IMR-90 (cell line): ENCODE measurements around the gene ZFP36L1. TPM values are rescaled to one million over a fixed set of nuclear protein-coding genes. Genes with fewer than 3 reads are reported as not detected.

ENCODE experiments used
- ATAC-seq: fragments of 200-7000 bp; cut with Tn5 transposase; 2 replicates; pipeline ENCODE4 v1.9.1; 2020; ENCODE audit warnings: low read depth, mild to moderate bottlenecking, moderate library complexity
- BruUV-seq: library from RNA; stranded (reverse); fragments of 400-500 nt; replicated peaks from 2 replicates; lab custom pipeline; 2021; lab: Mats Ljungman, UMichigan
- CTCF ChIA-PET: fragments of 300-600 bp; formaldehyde crosslinking; extraction: SDS; loops from one replicate; lab custom pipeline; 2021; ENCODE audit warnings: antibody characterized with exemption; lab: Yijun Ruan, JAX
- POLR2A ChIA-PET: fragments of 300-600 bp; sonication (Branson Sonifier 250); formaldehyde crosslinking; loops from one replicate; lab custom pipeline; 2022; ENCODE audit warnings: antibody characterized with exemption; ENCODE audit not compliant: unreplicated experiment; lab: Charles Lee
- DNase-seq: peaks from one replicate; pipeline ENCODE4 v3.0.0; 2013
- H2AFZ ChIP-seq: replicated peaks from 2 replicates; pipeline ENCODE3; 2013; ENCODE audit warnings: low read length, mild to moderate bottlenecking; ENCODE audit not compliant: poor library complexity
- H2AK5ac ChIP-seq: 2 replicates; pipeline ENCODE4 v1.6.1; 2013; ENCODE audit warnings: low read depth, low read length, inconsistent platforms
- H2AK9ac ChIP-seq: replicated peaks from 2 replicates; pipeline ENCODE3; 2013; ENCODE audit warnings: mild to moderate bottlenecking, low read depth, low read length, moderate library complexity; ENCODE audit not compliant: poor library complexity
- H2BK120ac ChIP-seq: 2 replicates; pipeline ENCODE4 v1.6.1; 2013; ENCODE audit warnings: low read depth, low read length, inconsistent platforms
- H2BK15ac ChIP-seq: 3 replicates; pipeline ENCODE4 v1.6.1; 2013; ENCODE audit warnings: low read depth, low read length, inconsistent platforms
- H2BK20ac ChIP-seq: 2 replicates; pipeline ENCODE4 v1.6.1; 2013; ENCODE audit warnings: low read depth, mild to moderate bottlenecking, inconsistent platforms, low read length, moderate library complexity
- H2BK5ac ChIP-seq: 2 replicates; pipeline ENCODE4 v1.6.1; 2013; ENCODE audit warnings: mild to moderate bottlenecking, low read depth, low read length, inconsistent platforms; ENCODE audit not compliant: poor library complexity, severe bottlenecking
- H3K14ac ChIP-seq: replicated peaks from 2 replicates; pipeline ENCODE4 v1.6.1; 2013; ENCODE audit warnings: low read depth, low read length, inconsistent platforms
- H3K18ac ChIP-seq: 2 replicates; pipeline ENCODE4 v1.6.1; 2013; ENCODE audit warnings: low read depth, low read length, control low read depth
- H3K23ac ChIP-seq: 2 replicates; pipeline ENCODE4 v1.6.1; 2013; ENCODE audit warnings: low read depth, low read length, inconsistent platforms
- H3K27ac ChIP-seq: 2 replicates; pipeline ENCODE4 v1.5.1; 2013; ENCODE audit warnings: mild to moderate bottlenecking, control low read depth, low read length; ENCODE audit not compliant: insufficient read depth
- H3K27me3 ChIP-seq: 2 replicates; pipeline ENCODE4 v1.6.1; 2013; ENCODE audit warnings: low read length; ENCODE audit not compliant: control insufficient read depth, insufficient read depth
- H3K36me3 ChIP-seq: 2 replicates; pipeline ENCODE4 v1.6.1; 2013; ENCODE audit warnings: low read length, mixed read lengths; ENCODE audit not compliant: control insufficient read depth, insufficient read depth
- H3K4ac ChIP-seq: 2 replicates; pipeline ENCODE4 v1.6.1; 2013; ENCODE audit warnings: low read depth, low read length, inconsistent platforms
- H3K4me1 ChIP-seq: 2 replicates; pipeline ENCODE4 v1.6.1; 2013; ENCODE audit warnings: low read length, mixed read lengths; ENCODE audit not compliant: control insufficient read depth, insufficient read depth
- H3K4me2 ChIP-seq: 2 replicates; pipeline ENCODE4 v1.6.1; 2013; ENCODE audit warnings: low read depth, mild to moderate bottlenecking, control low read depth, low read length, moderate library complexity
- H3K4me3 ChIP-seq: 2 replicates; pipeline ENCODE4 v1.5.1; 2013; ENCODE audit warnings: low read depth, mild to moderate bottlenecking, control low read depth, low read length, moderate library complexity; ENCODE audit not compliant: insufficient read depth
- H3K56ac ChIP-seq: 2 replicates; pipeline ENCODE4 v1.6.1; 2013; ENCODE audit warnings: low read length, inconsistent platforms; ENCODE audit not compliant: insufficient read depth; ENCODE audit errors: extremely low read depth
- H3K79me1 ChIP-seq, 2 experiments: 2 replicates each; pipeline ENCODE4 v1.6.1; 2013; ENCODE audit warnings: low read length in 2 of 2, inconsistent platforms in 1 of 2, low read depth in 1 of 2
- H3K9ac ChIP-seq: 2 replicates; pipeline ENCODE4 v1.6.1; 2013; ENCODE audit warnings: low read depth, low read length, control low read depth
- H3K9me1 ChIP-seq: 2 replicates; pipeline ENCODE4 v1.6.1; 2013; ENCODE audit warnings: low read length, inconsistent platforms; ENCODE audit not compliant: insufficient read depth
- H3K9me3 ChIP-seq: 2 replicates; pipeline ENCODE4 v1.6.1; 2013; ENCODE audit warnings: low read length; ENCODE audit not compliant: control insufficient read depth, insufficient read depth
- H4K20me1 ChIP-seq: 2 replicates; pipeline ENCODE4 v1.6.1; 2013; ENCODE audit warnings: low read length, inconsistent platforms; ENCODE audit not compliant: insufficient read depth
- H4K5ac ChIP-seq: 2 replicates; pipeline ENCODE4 v1.6.1; 2013; ENCODE audit warnings: mild to moderate bottlenecking, low read depth, low read length, control low read depth
- H4K8ac ChIP-seq, 2 experiments: 2 replicates each; pipeline ENCODE4 v1.6.1; 2013; ENCODE audit warnings: low read depth in 2 of 2, low read length in 2 of 2, control low read depth in 1 of 2, inconsistent platforms in 1 of 2
- H4K91ac ChIP-seq: 2 replicates; pipeline ENCODE4 v1.6.1; 2013; ENCODE audit warnings: low read depth, low read length, inconsistent platforms; ENCODE audit not compliant: insufficient read depth
- CEBPB ChIP-seq: IDR thresholded peaks from 2 replicates; pipeline ENCODE4 v1.6.1; 2012; ENCODE audit warnings: low read depth, low read length, improper control_type of control experiment
- CHD1 ChIP-seq: IDR thresholded peaks from 2 replicates; pipeline ENCODE4 v1.6.1; 2012; ENCODE audit warnings: low read depth, low read length, improper control_type of control experiment
- MAFK ChIP-seq: IDR thresholded peaks from 2 replicates; pipeline ENCODE4 v1.6.1; 2012; ENCODE audit warnings: low read depth, low read length, improper control_type of control experiment
- MAZ ChIP-seq: IDR thresholded peaks from 2 replicates; pipeline ENCODE4 v1.6.1; 2012; ENCODE audit warnings: low read depth, mild to moderate bottlenecking, low read length, improper control_type of control experiment, moderate library complexity, borderline replicate concordance
- MXI1 ChIP-seq: IDR thresholded peaks from 2 replicates; pipeline ENCODE4 v1.6.1; 2012; ENCODE audit warnings: low read depth, mild to moderate bottlenecking, low read length, moderate library complexity, borderline replicate concordance
- NFE2L2 ChIP-seq: fragments of 150-350 bp; IDR thresholded peaks from 2 replicates; pipeline ENCODE4 v1.6.1; 2016; ENCODE audit warnings: low read depth, mild to moderate bottlenecking, low read length
- RAD21 ChIP-seq: IDR thresholded peaks from 2 replicates; pipeline ENCODE4 v1.6.1; 2012; ENCODE audit warnings: low read length, improper control_type of control experiment
- RCOR1 ChIP-seq: IDR thresholded peaks from 2 replicates; pipeline ENCODE4 v1.6.1; 2012; ENCODE audit warnings: mild to moderate bottlenecking, low read length, improper control_type of control experiment; ENCODE audit not compliant: insufficient replicate concordance
- RFX5 ChIP-seq: IDR thresholded peaks from 2 replicates; pipeline ENCODE4 v1.8.0; 2012; ENCODE audit warnings: low read depth, mild to moderate bottlenecking, low read length, moderate library complexity
- WGBS, 2 experiments: methylation state at CpG; one replicate each; pipeline versions ENCODE4 v1.1.5 to v1.1.7; 2013; ENCODE audit warnings: missing lambda C conversion rate in 2 of 2; ENCODE audit not compliant: insufficient read length in 1 of 2; ENCODE audit errors: extremely low coverage in 2 of 2; 5-methylcytosine and 5-hydroxymethylcytosine counted together
- dilution Hi-C: fragments of 300-500 bp; cut with HindIII; formaldehyde crosslinking; loops from one replicate; pipeline ENCODE4 v1.14.3; 2018; ENCODE audit warnings: low sequenced_read_pairs; ENCODE audit not compliant: unreplicated experiment
- in situ Hi-C: fragments of 300-500 bp; cut with MboI; formaldehyde crosslinking; loops from 3 replicates; pipeline ENCODE4 v1.14.3; 2019; ENCODE audit warnings: low sequenced_read_pairs, inconsistent platforms, mixed read lengths
- intact Hi-C: fragments of 100-400 bp; cut with micrococcal nuclease; formaldehyde crosslinking; loops from 2 replicates; pipeline ENCODE4 v1.10.0; 2022
- polyA plus RNA-seq, 3 experiments: library from polyadenylated mRNA; depleted of rRNA; stranded (reverse); fragments of >200 nt; gene quantifications; 2 replicates each; pipeline ENCODE4 v1.2.3, GENCODE V29; 2012; ENCODE audit warnings: low replicate concordance in 1 of 3
- total RNA-seq: library from RNA; depleted of rRNA; stranded (reverse); fragments of >200 nt; gene quantifications from 2 replicates; pipeline ENCODE4 v1.2.3, GENCODE V29; 2012
- TF ChIP-seq, protein P1 (sequence below): fragments of 150-350 bp; IDR thresholded peaks from 2 replicates; pipeline ENCODE4 v1.6.1; 2017; ENCODE audit warnings: mild to moderate bottlenecking, antibody characterized with exemption, low read length, low read depth
- TF ChIP-seq, protein P2 (sequence below): fragments of 150-350 bp; IDR thresholded peaks from 2 replicates; pipeline ENCODE4 v1.6.1; 2016; ENCODE audit warnings: low read depth, mild to moderate bottlenecking, low read length, moderate library complexity, borderline replicate concordance
- TF ChIP-seq, protein P3 (sequence below): conservative IDR thresholded peaks from 2 replicates; pipeline ENCODE4 v1.5.1; 2012; ENCODE audit warnings: mild to moderate bottlenecking, low read depth, low read length, improper control_type of control experiment

The ZFP36L1 gene
- total and polyA plus RNA-seq, 2 of the 4 experiments (the other 2 are of a cell fraction): 6.5 to 140 TPM

DNA sequence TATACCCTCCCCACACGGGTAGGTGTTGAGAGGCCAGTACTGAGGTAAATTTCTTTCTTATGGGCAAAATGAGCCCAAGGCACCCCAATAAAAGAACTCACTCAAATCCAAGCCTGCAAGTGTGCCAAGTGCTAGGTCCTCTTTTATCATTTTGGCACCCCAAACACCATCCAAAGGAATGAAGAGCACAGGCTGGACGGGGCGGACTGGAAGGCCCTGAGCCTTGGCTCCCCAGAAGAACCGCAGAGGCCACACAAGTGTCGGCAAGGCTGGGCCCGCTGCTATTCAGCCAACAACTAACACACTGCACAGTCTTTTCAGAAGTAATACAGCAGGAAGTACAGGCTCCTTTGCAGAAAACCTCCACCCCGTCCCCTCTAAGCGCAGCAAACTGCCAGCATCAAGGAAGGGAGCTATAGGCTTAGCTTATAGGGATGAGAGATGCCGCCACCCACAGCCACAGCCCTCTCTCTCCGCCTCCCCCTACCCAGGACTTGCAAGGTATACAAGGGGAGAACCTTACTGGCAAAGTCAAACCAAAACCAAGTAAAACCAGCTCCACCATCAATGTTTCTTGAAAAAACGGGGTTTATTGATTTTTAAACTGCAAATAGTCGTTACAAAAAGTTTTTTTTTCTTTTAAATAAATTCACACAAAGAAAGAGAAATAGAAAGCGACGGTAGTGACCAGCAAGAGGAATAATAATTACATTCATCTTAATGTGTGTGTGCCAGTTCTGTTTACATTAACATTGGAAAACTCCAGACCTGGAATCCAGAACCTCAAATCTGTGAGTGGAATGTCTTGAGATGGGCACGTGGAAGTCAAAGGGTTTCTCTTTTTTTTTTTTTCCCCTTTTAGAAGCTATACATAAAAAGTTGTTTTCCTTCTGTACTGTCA is 5.5 kb downstream of the ZFP36L1 start:
- intact Hi-C loops: loop anchor here (5.0 kb wide), 1 partner anchor 190 kb away; no protein-coding TSS in a partner anchor
- DNase-seq: no peak
- 100% methylated on average over 2 of the region's 15 CpGs; no CpG with 5 or more reads in 1 of the 2 experiments for WGBS, 2 experiments
- H2BK15ac ChIP-seq: no peak overlapping the region
- ChIA-PET POLR2A (interaction anchor here (0.6 to 1.8 kb wide), 14 partner anchors 8 to 1019 kb away, joined by 3 to 12 read pairs (median 4); no protein-coding TSS in a partner anchor), CTCF (interaction anchor here (0.6 to 0.9 kb wide), 2 partner anchors 120 to 122 kb away, joined by 3 read pairs; no protein-coding TSS in a partner anchor)
- no peak overlapping the region for H2AK9ac ChIP-seq
- peak overlapping the region; percentile 33; the same call in 1 of the 2 replicates for H3K14ac ChIP-seq
- H3K4me3 ChIP-seq: no peak overlapping the region
- dilution Hi-C loops: no loop called here
- peaks cover 63% of the 10 kb centered on the region for H4K20me1 ChIP-seq
- H3K4me2 ChIP-seq: no peak overlapping the region
- peak overlapping the region; percentile 5 to 36; a peak in 1 of 4 replicates for H4K8ac ChIP-seq
- ATAC-seq: no peak
- no peaks in the 10 kb centered on the region for H3K27me3 ChIP-seq
- H3K27ac ChIP-seq: peak overlapping the region; percentile 13; the same call in 1 of the 2 replicates
- no peak overlapping the region for H4K91ac ChIP-seq
- H2AK5ac ChIP-seq: peak overlapping the region; percentile 43; the same call in 1 of the 2 replicates
- H3K4ac ChIP-seq: peak overlapping the region; percentile 10; the same call in 1 of the 2 replicates
- no peak overlapping the region for H4K5ac ChIP-seq
- H2BK20ac ChIP-seq: no peak overlapping the region
- BruUV-seq: no TSS peak
- H3K9me1 ChIP-seq: peaks cover 19% of the 10 kb centered on the region; the same call in 1 of the 2 replicates
- peaks cover 35% of the 10 kb centered on the region for H3K36me3 ChIP-seq
- no peaks in the 10 kb centered on the region; the same call in 1 of the 2 replicates for H3K4me1 ChIP-seq
- H2BK120ac ChIP-seq: no peak overlapping the region
- peaks cover 0 to 33% of the 10 kb centered on the region in 2 experiments; a peak in 2 of 4 replicates for H3K79me1 ChIP-seq
- H3K9me3 ChIP-seq: no peaks in the 10 kb centered on the region
- H3K23ac ChIP-seq: peak overlapping the region; percentile 36; the same call in 1 of the 2 replicates
- no peak overlapping the region for H3K9ac ChIP-seq
- no peak overlapping the region for H3K56ac ChIP-seq
- H2AFZ ChIP-seq: no peak overlapping the region
- in situ Hi-C loops: loop anchor here (10.0 kb wide), 1 partner anchor 123 kb away; no protein-coding TSS in a partner anchor
- no peak overlapping the region for H3K18ac ChIP-seq
- H2BK5ac ChIP-seq: peak overlapping the region; percentile 4
- TF ChIP-seq, protein P1, sequence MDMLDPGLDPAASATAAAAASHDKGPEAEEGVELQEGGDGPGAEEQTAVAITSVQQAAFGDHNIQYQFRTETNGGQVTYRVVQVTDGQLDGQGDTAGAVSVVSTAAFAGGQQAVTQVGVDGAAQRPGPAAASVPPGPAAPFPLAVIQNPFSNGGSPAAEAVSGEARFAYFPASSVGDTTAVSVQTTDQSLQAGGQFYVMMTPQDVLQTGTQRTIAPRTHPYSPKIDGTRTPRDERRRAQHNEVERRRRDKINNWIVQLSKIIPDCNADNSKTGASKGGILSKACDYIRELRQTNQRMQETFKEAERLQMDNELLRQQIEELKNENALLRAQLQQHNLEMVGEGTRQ: no peak
- TF ChIP-seq CHD1 (no peak), MXI1 (no peak), CEBPB (no peak), RFX5 (no peak), RAD21 (no peak), RCOR1 (no peak), MAZ (no peak), MAFK (no peak), NFE2L2 (no peak)
- TF ChIP-seq, protein P2, sequence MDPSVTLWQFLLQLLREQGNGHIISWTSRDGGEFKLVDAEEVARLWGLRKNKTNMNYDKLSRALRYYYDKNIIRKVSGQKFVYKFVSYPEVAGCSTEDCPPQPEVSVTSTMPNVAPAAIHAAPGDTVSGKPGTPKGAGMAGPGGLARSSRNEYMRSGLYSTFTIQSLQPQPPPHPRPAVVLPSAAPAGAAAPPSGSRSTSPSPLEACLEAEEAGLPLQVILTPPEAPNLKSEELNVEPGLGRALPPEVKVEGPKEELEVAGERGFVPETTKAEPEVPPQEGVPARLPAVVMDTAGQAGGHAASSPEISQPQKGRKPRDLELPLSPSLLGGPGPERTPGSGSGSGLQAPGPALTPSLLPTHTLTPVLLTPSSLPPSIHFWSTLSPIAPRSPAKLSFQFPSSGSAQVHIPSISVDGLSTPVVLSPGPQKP: no peak
- TF ChIP-seq, protein P3, sequence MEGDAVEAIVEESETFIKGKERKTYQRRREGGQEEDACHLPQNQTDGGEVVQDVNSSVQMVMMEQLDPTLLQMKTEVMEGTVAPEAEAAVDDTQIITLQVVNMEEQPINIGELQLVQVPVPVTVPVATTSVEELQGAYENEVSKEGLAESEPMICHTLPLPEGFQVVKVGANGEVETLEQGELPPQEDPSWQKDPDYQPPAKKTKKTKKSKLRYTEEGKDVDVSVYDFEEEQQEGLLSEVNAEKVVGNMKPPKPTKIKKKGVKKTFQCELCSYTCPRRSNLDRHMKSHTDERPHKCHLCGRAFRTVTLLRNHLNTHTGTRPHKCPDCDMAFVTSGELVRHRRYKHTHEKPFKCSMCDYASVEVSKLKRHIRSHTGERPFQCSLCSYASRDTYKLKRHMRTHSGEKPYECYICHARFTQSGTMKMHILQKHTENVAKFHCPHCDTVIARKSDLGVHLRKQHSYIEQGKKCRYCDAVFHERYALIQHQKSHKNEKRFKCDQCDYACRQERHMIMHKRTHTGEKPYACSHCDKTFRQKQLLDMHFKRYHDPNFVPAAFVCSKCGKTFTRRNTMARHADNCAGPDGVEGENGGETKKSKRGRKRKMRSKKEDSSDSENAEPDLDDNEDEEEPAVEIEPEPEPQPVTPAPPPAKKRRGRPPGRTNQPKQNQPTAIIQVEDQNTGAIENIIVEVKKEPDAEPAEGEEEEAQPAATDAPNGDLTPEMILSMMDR: no peak
